Neural cell (in vitro differentiated cells): ENCODE data around the gene TPGS1.

Experiments
- CTCF ChIP-seq: fragments of 450-650 bp; IDR thresholded peaks from 2 replicates; pipeline ENCODE4 v1.5.1; 2014; ENCODE audit warnings: antibody characterized with exemption, mild to moderate bottlenecking, moderate library complexity; ENCODE audit not compliant: poor library complexity, severe bottlenecking
- EP300 ChIP-seq: fragments of 450-650 bp; conservative IDR thresholded peaks from 2 replicates; pipeline ENCODE4 v1.6.1; 2014; ENCODE audit warnings: antibody characterized with exemption, mild to moderate bottlenecking, moderate library complexity; ENCODE audit not compliant: poor library complexity, severe bottlenecking
- EZH2 ChIP-seq: fragments of 200-600, 300-800 bp; shearing (Covaris generic), sonication (generic); IDR thresholded peaks from 2 replicates; pipeline ENCODE4 v1.6.1; 2014; ENCODE audit warnings: antibody characterized with exemption, low read length, borderline replicate concordance, mild to moderate bottlenecking; ENCODE audit not compliant: insufficient read depth, poor library complexity, severe bottlenecking
- MXI1 ChIP-seq: fragments of 450-650 bp; conservative IDR thresholded peaks from 2 replicates; pipeline ENCODE4 v1.6.1; 2014; ENCODE audit warnings: antibody characterized with exemption, mild to moderate bottlenecking; ENCODE audit not compliant: poor library complexity, severe bottlenecking
- POLR2AphosphoS5 ChIP-seq: IDR thresholded peaks from 2 replicates; pipeline ENCODE4 v1.6.1; 2012

DNA sequence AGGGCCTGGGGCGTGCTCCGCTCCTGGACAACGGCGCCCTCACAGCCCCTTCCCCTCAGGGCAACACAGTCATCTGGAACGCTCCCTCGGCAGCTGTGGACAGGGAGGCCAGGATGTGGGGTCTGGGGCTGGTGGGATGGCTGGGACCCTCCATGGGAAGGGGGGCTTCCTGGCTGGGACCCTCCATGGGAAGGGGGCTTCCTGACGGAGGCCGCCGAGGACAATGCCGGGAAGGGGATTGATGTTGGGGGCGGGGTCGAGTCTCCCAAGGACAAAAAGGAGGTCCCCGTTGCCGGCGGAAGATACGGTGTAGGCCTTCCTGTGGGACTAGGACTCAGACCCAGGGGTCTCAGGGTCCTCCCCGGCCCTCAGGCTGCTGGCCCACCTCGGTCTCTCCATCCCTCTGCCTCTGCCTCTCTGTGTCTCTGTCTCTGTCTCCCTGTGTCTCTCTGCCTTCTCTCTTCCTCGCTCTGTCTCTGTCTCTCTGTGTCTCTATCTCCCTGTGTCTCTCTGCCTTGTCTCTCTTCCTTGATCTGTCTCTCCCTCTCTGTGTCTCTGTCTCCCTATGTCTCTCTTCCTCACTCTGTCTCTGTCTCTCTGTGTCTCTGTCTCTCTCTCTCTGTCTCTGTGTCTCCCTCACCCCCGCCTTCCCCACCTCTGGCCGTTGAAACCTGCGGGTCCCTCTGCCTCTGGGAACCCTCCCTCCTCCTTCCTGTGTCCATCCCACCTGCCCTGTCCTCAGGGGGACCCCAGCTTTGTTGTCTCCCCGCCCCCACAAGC, 13.7 kb upstream of the TPGS1 start:
- TF ChIP-seq CTCF (no peak), POLR2AphosphoS5 (no peak), EZH2 (no peak), EP300 (no peak), MXI1 (no peak)
